Fibroblast of gingiva (primary cell): ENCODE data around the gene TIPIN.
"Not testable (repeated sequence)": the region's sequence is repeated elsewhere in the genome, so short reads cannot be mapped to it uniquely, and the experiment has no call there.

Source experiments
- DNase-seq: peaks from one replicate; pipeline ENCODE4 v3.0.0-alpha.2; 2011; ENCODE audit warnings: low read depth

The TIPIN gene

GRCh38 chr15:66386204-66387123 is 30.0 kb upstream of the TIPIN start, which contains the start of gene MAP2K1:
MAP2K1 (plus strand) TSS chr15:66386912; CDS start chr15:66387348, 436 bp downstream.
- DNase-seq: peak; percentile 96

DNA sequence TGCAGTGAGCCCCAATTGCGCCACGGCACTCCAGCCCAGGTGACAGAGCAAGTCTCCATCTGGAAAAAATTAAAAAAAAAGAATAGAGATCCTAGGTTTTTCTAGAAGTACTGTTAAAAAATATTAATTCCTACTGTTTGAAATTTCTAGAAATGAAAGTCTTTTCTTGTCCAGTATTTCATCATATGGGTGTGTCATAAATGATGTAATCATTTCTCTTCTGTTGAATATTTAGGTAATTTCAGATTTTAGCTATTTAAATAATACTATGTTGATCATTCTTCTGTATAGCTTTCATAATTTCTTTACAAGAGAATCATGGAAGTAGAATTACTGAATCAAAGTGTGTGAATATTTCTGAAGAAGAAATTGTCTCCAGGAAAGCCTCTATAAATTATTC is 24.9 kb upstream of the TIPIN start:
- not testable (repeated sequence) for DNase-seq

DNA sequence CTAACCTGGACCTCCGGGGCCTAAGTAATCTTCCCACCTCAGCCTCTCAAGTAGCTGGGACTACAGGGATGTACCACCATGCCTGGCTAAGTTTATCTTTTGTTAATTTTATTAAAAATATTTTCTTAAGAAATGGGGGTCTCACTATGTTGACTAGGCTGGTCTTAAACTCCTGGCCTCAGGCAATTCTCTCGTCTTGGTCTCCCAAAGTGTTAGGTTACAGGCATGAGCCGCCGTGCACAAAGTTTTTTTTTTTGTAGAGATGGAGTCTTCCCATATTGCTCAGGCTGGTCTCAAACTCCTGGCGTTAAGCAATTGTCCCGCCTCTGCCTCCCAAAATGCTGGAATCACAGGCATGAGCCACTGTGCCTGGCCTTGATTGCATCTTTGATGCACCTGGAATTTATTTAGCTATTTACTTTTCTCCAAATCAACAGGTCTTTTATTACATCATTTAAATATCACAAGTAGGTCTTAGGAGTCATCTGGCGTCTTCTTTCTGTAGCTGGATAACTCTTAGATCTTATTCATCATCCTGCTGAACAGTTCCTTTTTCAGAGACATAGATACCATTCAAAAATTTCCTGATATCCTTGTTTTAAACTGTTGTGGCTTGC is 22.4 kb upstream of the TIPIN start:
- DNase-seq: no peak

DNA sequence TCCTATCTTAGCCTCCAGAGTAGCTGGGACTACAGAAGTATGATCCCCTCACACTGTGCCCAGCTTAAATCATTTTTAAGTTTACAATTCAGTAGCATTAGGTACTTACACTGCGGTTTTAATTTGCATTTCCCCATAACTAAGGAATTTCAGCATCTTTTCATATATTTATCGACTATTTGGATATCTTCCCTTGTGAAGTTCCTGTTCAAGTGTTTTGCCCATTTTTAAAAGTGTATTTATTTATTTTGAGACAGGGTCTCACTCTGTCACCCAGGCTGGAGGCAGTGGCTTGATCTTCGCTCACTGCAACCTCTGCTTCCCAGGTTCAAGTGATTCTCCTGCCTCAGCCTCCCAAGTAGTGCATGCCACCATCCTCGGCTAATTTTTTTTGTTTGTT is 17.7 kb upstream of the TIPIN start:
- no peak for DNase-seq

DNA sequence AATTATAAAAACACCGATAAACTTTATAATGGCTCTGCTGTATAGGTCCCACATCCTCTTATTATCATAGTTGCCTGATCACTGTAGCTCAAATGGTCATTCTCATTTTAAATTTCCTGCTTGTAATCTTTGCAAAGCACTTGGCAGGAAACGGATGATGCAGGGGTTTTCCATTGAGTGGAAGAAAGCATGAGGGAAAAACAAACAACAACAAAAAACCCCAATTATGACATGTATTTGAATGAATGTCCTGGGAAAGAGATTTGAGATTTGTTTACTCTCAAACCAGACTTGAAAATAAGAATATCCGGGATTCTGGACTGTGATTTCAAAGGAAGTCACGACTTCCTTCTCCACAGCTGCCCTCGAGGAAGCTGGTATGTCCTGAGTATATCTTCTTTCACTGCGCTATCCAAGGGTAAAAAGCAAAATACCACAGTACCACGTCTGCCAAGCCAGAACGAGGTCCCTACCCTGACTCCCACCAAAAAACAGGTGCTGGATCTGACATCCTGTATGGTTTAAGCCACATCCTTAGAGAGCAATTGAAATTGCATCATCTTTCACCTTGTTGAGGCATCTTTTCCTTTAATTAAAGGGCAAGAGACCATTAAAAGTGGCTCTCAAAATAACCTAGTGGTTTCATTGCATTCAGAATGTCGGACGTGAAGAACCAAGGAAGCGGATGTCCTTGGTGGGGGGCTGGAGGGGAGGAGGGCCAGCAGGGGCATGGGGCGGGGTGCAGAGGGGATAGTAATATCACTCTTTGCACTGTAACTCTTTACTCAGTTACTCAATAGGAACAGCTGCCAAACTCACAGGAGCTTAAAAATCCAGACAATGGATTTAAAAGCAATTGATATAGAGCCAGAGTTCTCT is 13.5 kb upstream of the TIPIN start:
- DNase-seq: no peak

- DNase-seq: no peak
Observed at GRCh38 chr15:66364944-66365528, 8.6 kb upstream of the TIPIN start.

DNA sequence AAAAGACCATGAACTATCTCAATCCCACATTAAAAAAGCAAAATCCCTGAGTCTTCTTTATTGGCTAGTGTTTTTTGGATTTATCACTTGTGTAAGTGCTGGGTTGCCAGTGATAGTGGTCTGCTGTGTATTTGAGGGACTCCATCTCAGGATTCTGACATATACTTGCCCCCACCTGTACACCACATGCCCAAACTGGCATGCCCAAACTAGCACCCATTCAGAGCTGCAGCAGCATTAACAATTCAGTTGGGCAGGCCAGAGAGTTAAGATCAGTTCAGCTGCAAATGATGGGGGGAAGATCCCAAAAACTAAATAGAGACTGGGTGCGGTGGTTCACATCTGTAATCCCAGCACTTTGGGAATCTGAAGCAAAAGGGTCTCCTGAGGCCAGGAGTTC is 6.3 kb upstream of the TIPIN start:
- DNase-seq: no peak

- not testable (repeated sequence) for DNase-seq
Observed at GRCh38 chr15:66361745-66362460, 5.4 kb upstream of the TIPIN start.

DNA sequence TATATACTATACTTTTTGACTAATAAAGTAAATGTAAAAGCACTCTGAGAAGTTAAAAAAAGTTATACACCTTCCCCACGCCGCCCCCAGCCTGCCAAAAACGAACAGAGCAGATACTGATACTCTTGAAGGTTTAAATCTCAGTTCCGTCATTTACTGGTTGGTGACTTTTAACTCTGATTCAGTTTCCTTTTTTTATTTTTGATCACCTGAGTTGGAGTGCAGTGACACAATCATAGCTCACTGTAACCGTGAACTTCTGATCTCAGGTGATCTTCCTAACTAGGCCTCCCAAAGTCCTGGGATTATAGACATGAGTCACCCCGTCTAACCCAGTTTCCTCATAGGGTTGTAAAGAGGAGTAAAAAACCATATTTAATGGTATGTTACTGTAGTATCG is 3.3 kb upstream of the TIPIN start:
- DNase-seq: no peak

GRCh38 chr15:66356077-66356358 is 467 bp downstream of the TIPIN start:
- DNase-seq: no peak

DNA sequence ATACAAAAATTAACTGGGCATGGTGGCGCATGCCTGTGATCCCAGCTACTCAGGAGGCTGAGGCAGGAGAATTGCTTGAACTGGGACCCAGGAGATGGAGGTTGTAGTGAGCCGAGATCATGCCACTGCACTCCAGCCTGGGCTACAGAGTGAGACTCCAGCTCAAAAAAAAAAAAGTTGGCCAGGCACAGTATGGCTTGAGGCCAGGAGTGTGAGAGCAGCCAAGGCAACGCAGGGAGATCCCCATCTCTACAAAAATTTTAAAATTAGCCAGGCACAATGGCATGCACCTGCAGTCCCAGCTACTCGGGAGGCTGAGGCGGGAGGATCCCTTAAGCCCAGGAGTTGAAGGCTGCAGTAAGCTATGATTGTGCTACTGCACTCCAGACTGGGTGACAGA is 8.0 kb downstream of the TIPIN start:
- DNase-seq: not testable (repeated sequence)

- no peak for DNase-seq
Observed at GRCh38 chr15:66328771-66329170, 27.7 kb downstream of the TIPIN start.

GRCh38 chr15:66327736-66328135 is 28.7 kb downstream of the TIPIN start:
- no peak for DNase-seq

DNA sequence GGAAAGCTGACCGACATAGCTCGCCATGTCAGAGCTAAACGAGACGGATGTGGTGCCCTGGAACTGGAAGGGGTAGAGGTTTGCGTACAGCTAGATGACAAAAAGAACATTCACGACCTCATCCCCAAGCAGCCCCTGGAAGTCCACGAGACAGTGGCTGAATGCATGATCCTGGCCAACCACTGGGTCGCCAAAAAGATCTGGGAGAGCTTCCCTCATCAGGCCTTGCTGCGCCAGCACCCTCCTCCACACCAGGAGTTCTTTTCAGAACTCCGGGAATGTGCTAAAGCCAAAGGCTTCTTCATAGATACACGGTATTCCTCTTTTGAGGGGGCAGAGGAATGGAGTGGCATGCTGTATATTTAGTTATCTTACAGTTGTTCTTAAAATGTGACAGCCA is 30.4 kb downstream of the TIPIN start:
- no peak for DNase-seq

- DNase-seq: no peak
Observed at GRCh38 chr15:66323312-66323928, 33.1 kb downstream of the TIPIN start.

- DNase-seq: no peak
Observed at GRCh38 chr15:66312144-66312543, 44.3 kb downstream of the TIPIN start.

DNA sequence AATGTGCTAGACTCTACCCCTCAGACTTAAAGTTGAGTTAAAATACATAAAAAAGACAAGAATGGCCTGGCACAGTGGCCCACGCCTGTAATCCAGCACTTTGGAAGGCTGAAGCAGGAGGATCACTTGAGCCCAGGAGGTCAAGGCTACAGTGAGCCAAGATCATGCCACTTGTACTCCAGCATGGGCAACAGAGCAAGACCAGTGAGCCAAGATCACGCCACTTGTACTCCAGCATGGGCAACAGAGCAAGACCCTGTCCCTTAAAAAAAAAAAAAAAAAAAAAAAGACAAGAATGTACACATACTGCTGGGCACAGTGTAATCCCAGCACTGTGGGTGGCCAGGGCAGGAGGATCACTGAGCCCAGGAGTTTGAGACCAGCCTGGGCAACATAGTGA is 45.7 kb downstream of the TIPIN start:
- DNase-seq: no peak

DNA sequence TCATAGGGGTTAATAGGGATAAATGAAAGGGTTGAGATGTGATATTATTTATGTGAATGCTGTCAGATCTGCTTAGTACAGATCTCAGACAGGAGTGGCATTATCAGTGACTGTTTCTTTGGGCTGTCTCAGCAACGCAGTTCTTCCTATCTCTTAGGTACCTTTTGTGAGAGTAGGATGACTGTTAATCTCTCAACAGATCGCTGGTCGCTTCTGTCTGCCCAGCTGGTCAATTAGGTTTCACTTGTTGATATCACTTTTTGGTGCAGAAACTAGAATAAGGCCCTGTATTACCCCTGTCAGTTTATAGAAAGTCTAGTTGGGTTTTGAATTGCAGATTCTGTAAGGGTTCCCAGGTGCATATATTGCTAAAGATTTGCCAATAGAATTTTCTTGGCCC is 46.7 kb downstream of the TIPIN start:
- DNase-seq: no peak

DNA sequence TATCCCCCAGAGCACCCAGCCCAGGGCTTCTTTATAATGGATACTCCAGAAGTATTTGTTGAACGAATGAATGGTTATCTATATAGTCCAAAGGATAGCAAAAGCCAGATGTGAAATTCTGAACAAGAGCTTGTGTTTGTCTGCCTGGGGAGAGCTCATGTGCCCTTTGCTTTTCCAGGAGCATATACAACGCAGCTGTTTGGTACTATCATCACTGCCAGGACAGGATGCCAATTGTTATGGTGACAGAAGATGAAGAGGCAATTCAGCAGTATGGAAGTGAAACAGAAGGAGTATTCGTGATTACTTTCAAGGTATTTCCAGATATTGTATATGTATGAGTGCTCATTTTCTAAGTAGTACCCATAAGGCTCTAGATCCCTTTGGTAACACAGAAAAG is 48.0 kb downstream of the TIPIN start:
- no peak for DNase-seq

GRCh38 chr15:66306381-66306780 is 50.1 kb downstream of the TIPIN start:
- DNase-seq: no peak

- DNase-seq: not testable (repeated sequence)
Observed at GRCh38 chr15:66304425-66304824, 52.1 kb downstream of the TIPIN start.
